K562 (cell line): ENCODE results near the gene SLC26A11. TPM values are rescaled to one million over a fixed set of nuclear protein-coding genes. Genes with fewer than 3 reads are reported as not detected.

Experiments
- CAMTA2 ChIP-seq: fragments of 250-450 bp; sonication (Bioruptor Pico); conservative IDR thresholded peaks from 2 replicates; pipeline ENCODE4 v1.5.1; 2022
- GABPA ChIP-seq: fragments of 200-800 bp; sonication (Bioruptor generic); conservative IDR thresholded peaks from 2 replicates; pipeline ENCODE4 v1.6.1; 2016; ENCODE audit warnings: low read depth, missing genetic modification characterization, missing compliant biosample characterization
- HES1 ChIP-seq: fragments of 450-650 bp; IDR thresholded peaks from 2 replicates; pipeline ENCODE4 v1.6.1; 2016; ENCODE audit warnings: low read depth, mild to moderate bottlenecking, moderate library complexity
- MGA ChIP-seq: fragments of 450-650 bp; IDR thresholded peaks from 2 replicates; pipeline ENCODE4 v1.6.1; 2016; ENCODE audit warnings: mild to moderate bottlenecking, moderate library complexity
- NEUROD1 ChIP-seq: fragments of 150-350 bp; IDR thresholded peaks from 2 replicates; pipeline ENCODE4 v1.6.1; 2014; ENCODE audit warnings: borderline replicate concordance, low read length, low read depth; ENCODE audit not compliant: partially characterized antibody
- SNIP1 ChIP-seq: fragments of 450-650 bp; IDR thresholded peaks from 2 replicates; pipeline ENCODE4 v1.7.1; 2017; ENCODE audit warnings: low read depth, mild to moderate bottlenecking
- SRSF1 ChIP-seq: fragments of 200-400 bp; formaldehyde crosslinking; IDR thresholded peaks from 2 replicates; pipeline ENCODE4 v1.6.1; 2017; ENCODE audit warnings: mild to moderate bottlenecking, low read depth, low read length, moderate library complexity
- TSC22D4 ChIP-seq: fragments of 450-650 bp; IDR thresholded peaks from 2 replicates; pipeline ENCODE4 v1.6.1; 2016; ENCODE audit warnings: missing genetic modification characterization, missing biosample characterization, control low read depth
- ZBTB17 ChIP-seq: fragments of 450-650 bp; formaldehyde crosslinking; IDR thresholded peaks from 2 replicates; pipeline ENCODE4 v1.4.0; 2020; ENCODE audit warnings: mild to moderate bottlenecking
- ZNF518B ChIP-seq: fragments of 250-450 bp; sonication (Bioruptor Pico); IDR thresholded peaks from 2 replicates; pipeline ENCODE4 v1.5.0; 2021; ENCODE audit warnings: mild to moderate bottlenecking, moderate library complexity
- ZNF561 ChIP-seq: fragments of 450-650 bp; formaldehyde crosslinking; conservative IDR thresholded peaks from 2 replicates; pipeline ENCODE4 v1.4.0; 2020; ENCODE audit warnings: mild to moderate bottlenecking, moderate library complexity
- polyA plus RNA-seq, 8 experiments: library from polyadenylated mRNA; depleted of rRNA in 4 of 8; stranded (reverse) in 5 of 8; unstranded in 3 of 8; fragments of >200 nt; fragmentation: Nextera tagmentation in 2 of 8; fragmentation: Illumina TruSeq in 1 of 8; extraction: Ambion mirVana in 2 of 8; extraction: Trizol in 1 of 8; gene quantifications; 2 replicates each; pipeline versions ENCODE4 v1.2.1 to v1.2.3, GENCODE V29; 2011 to 2014; ENCODE audit warnings: inconsistent platforms in 1 of 8, missing spikeins in 1 of 8
- total RNA-seq, 7 experiments: library from RNA; depleted of rRNA in 6 of 7; stranded (reverse); fragments of >200 nt in 6 of 7; fragmentation: Illumina TruSeq in 2 of 7; extraction: Trizol in 2 of 7; gene quantifications; 2 replicates each; pipeline versions ENCODE4 v1.2.1 to v1.2.3, GENCODE V29; 2011 to 2021; ENCODE audit warnings: low replicate concordance in 1 of 7

Gene SLC26A11
- total and polyA plus RNA-seq, 9 of the 15 experiments (the other 6 are each of a cell fraction or from before 2014, with no cell fraction given), result 0.06 to 3.1 (median 1.2) TPM; not detected in 1

DNA sequence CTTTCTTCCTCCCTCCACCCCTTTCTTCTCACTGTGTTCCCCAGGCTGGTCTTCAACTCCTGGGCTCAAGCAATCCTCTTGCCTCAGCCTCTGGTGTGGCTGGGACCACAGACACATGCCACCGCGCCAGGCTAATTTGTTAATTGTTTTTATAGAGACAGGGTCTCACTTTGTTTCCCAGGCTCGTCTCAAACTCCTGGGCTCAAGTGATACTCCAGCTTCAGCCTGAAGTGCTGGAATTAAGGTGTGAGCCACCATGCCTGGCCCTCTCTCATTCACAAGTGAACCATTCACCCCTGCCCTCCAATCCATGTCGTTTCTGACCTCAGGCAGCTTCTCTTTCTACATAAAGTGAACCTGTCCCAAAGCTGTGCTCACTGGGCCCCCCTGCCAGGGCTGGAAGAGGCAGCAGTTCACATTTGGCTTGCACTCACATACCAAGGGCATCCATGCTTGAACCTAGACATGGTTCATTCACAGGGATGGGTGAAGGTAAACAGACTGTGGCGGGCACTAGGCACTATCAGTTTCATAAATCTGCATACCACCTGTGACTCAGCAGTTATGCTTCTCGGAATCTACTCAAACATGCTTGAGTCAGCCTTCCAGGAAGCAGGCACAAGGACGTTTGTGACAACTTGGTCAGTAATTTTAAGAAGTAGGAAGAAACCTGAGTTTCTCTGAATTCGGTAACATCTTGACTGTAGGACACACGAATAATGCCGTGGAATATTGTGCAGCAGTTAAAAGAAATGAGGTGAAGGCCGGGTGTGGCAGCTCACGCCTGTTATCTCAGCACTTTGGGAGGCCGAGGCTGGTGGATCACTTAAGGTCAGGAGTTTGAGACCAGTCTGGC lies 34.4 kb downstream of the SLC26A11 start (continued):
- TF ChIP-seq NEUROD1 (no peak), MGA (no peak; the same call in 1 of the 2 replicates), CAMTA2 (0 out of 2 replicates have a peak, but pooled peaks have one; percentile 13), ZNF518B (CRISPR knock-in tag) (no peak), SRSF1 (no peak), SNIP1 (no peak), ZNF561 (CRISPR knock-in tag) (no peak), TSC22D4 (tag) (no peak), HES1 (peak; percentile 31; the same call in 1 of the 2 replicates), GABPA (tag) (peak; percentile 43), ZBTB17 (peak; percentile 84)
